ENCODE measurements around the gene CYB5R3. TPM values are rescaled to one million over a fixed set of nuclear protein-coding genes. Genes with fewer than 3 reads are reported as not detected.

CYB5R3 gene
- total RNA-seq, 4 donors from 2014 or later, result 138 to 294 (median 167) TPM

GRCh38 chr22:42604403-42604802 lies 44.8 kb downstream of the CYB5R3 start:
- H3K27ac ChIP-seq, result no peak overlapping the region
- no peaks in the 10 kb centered on the region for H3K27me3 ChIP-seq
- H3K4me1 ChIP-seq, result peaks cover 10 to 41% (median 21%) of the 10 kb centered on the region in 4 donors
- intact Hi-C loops (cut with DNase I; ENCODE audit: low total_unique reads), result no loop called here
- in situ Hi-C loops (cut with MboI; ENCODE audit: low pct_ligation_motif_present in 1 of 4, low pct_unique_long_range_greater_than_20kb in 1 of 4, low sequenced_read_pairs in 3 of 4), result no loop called here
- peaks cover 0 to 37% (median 17%) of the 10 kb centered on the region in 4 donors for H3K36me3 ChIP-seq
- H3K9me3 ChIP-seq, result no peaks in the 10 kb centered on the region
- H3K4me3 ChIP-seq, result no peak overlapping the region
- TF ChIP-seq POLR2AphosphoS5 (IDR thresholded peaks at IDR 0.05) (no peak), EP300 (IDR thresholded peaks at IDR 0.05; ENCODE audit: low read depth) (no peak), POLR2A (IDR thresholded peaks at IDR 0.05) (no peak)
- TF ChIP-seq, protein P1, sequence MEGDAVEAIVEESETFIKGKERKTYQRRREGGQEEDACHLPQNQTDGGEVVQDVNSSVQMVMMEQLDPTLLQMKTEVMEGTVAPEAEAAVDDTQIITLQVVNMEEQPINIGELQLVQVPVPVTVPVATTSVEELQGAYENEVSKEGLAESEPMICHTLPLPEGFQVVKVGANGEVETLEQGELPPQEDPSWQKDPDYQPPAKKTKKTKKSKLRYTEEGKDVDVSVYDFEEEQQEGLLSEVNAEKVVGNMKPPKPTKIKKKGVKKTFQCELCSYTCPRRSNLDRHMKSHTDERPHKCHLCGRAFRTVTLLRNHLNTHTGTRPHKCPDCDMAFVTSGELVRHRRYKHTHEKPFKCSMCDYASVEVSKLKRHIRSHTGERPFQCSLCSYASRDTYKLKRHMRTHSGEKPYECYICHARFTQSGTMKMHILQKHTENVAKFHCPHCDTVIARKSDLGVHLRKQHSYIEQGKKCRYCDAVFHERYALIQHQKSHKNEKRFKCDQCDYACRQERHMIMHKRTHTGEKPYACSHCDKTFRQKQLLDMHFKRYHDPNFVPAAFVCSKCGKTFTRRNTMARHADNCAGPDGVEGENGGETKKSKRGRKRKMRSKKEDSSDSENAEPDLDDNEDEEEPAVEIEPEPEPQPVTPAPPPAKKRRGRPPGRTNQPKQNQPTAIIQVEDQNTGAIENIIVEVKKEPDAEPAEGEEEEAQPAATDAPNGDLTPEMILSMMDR (IDR thresholded peaks at IDR 0.05), result no peak
- 52% methylated on average over 2 of the region's 3 CpGs; no CpG with 5 or more reads in 1 of the 2 donors for WGBS, 2 donors (ENCODE audit: low coverage in 1 of 2)
- no peak for DNase-seq

GRCh38 chr22:42603427-42603826 lies 45.8 kb downstream of the CYB5R3 start:
- no peaks in the 10 kb centered on the region for H3K9me3 ChIP-seq
- WGBS, 2 donors (ENCODE audit: low coverage in 1 of 2), result 90 to 100% methylated on average over 2 of the region's 2 CpGs
- peaks cover 0 to 46% (median 20%) of the 10 kb centered on the region in 4 donors for H3K36me3 ChIP-seq
- H3K27ac ChIP-seq, result peak overlapping the region in 1 of 4 donors; percentile 32
- peaks cover under 1 to 32% (median 16%) of the 10 kb centered on the region in 4 donors for H3K4me1 ChIP-seq
- DNase-seq, result no peak
- no peaks in the 10 kb centered on the region for H3K27me3 ChIP-seq
- intact Hi-C loops (cut with DNase I; ENCODE audit: low total_unique reads), result no loop called here
- no peak overlapping the region for H3K4me3 ChIP-seq
- TF ChIP-seq, protein P1 (IDR thresholded peaks at IDR 0.05), result no peak
- TF ChIP-seq POLR2A (IDR thresholded peaks at IDR 0.05) (no peak), EP300 (IDR thresholded peaks at IDR 0.05; ENCODE audit: low read depth) (no peak), POLR2AphosphoS5 (IDR thresholded peaks at IDR 0.05) (no peak)
- in situ Hi-C loops (cut with MboI; ENCODE audit: low pct_ligation_motif_present in 1 of 4, low pct_unique_long_range_greater_than_20kb in 1 of 4, low sequenced_read_pairs in 3 of 4), result no loop called here

DNA sequence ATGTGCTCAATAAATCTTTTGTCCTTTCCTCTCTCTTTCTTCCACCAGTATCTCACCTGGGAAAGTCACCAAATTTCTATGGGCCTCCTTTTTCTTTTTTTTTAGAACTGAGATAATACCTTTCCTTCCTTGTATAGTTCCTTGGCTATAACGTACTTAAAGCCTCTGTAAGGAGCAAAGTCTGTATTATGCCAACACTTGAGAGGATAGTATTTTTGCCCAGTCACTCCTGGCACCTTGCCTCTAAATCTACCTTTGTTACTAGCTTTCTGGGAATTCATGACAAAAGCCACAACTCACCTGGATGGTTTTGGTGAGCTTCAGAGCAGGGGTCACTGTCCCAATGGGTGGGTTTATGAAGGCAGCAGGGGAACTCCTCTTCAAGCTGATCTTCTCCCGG lies 46.7 kb downstream of the CYB5R3 start:
- Histone ChIP-seq H3K27me3 (no peaks in the 10 kb centered on the region), H3K36me3 (peaks cover 0 to 50% (median 23%) of the 10 kb centered on the region in 4 donors), H3K4me3 (no peak overlapping the region), H3K27ac (peak overlapping the region; percentile 29 to 62 (median 40)), H3K9me3 (no peaks in the 10 kb centered on the region), H3K4me1 (peaks cover 0 to 27% (median 14%) of the 10 kb centered on the region in 4 donors)
- TF ChIP-seq POLR2A (IDR thresholded peaks at IDR 0.05), result no peak
- TF ChIP-seq EP300 (IDR thresholded peaks at IDR 0.05; ENCODE audit: low read depth), result no peak
- TF ChIP-seq POLR2AphosphoS5 (IDR thresholded peaks at IDR 0.05), result no peak
- DNase-seq, result peak; percentile 36
- intact Hi-C loops (cut with DNase I; ENCODE audit: low total_unique reads) (no loop called here), in situ Hi-C loops (cut with MboI; ENCODE audit: low pct_ligation_motif_present in 1 of 4, low pct_unique_long_range_greater_than_20kb in 1 of 4, low sequenced_read_pairs in 3 of 4) (no loop called here)
- 65% methylated on average over 2 of the region's 2 CpGs; no CpG with 5 or more reads in 1 of the 2 donors for WGBS, 2 donors (ENCODE audit: low coverage in 1 of 2)

DNA sequence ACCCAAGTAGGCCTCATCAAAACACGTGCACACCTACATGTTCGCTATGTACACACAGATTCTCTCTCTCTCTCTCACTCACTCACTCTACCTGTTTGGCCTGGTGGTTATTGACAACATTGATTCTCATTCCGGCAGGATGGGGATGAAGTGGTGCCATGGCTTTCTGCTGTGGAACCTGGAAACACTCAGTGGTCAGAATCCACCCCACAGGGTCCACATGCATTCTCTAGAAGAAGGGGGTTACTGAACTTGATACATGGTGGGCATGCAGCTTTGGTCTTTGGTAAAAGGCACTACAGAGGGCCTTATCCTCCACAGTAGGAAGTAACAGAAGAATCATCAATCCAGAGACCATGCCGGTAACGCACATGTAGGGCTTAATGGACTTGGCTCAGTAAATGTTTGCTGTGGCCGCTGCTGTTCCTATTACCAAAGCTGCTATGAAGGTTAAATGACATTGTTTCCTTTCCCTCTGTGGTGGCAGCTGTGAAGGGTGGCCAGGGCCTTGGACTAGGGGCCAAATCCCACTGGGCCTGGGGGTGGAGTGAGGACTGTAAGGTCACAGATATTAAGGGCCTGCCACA lies 47.2 kb downstream of the CYB5R3 start:
- in situ Hi-C loops (cut with MboI; ENCODE audit: low pct_ligation_motif_present in 1 of 4, low pct_unique_long_range_greater_than_20kb in 1 of 4, low sequenced_read_pairs in 3 of 4), result no loop called here
- Histone ChIP-seq H3K9me3 (no peaks in the 10 kb centered on the region), H3K27me3 (no peaks in the 10 kb centered on the region), H3K4me3 (no peak overlapping the region), H3K27ac (peak overlapping the region in 3 of 4 donors; percentile 32 to 62 (median 47)), H3K36me3 (peaks cover 0 to 55% (median 25%) of the 10 kb centered on the region in 4 donors), H3K4me1 (peaks cover 0 to 27% (median 14%) of the 10 kb centered on the region in 4 donors)
- TF ChIP-seq POLR2A (IDR thresholded peaks at IDR 0.05) (no peak), EP300 (IDR thresholded peaks at IDR 0.05; ENCODE audit: low read depth) (no peak), POLR2AphosphoS5 (IDR thresholded peaks at IDR 0.05) (no peak)
- TF ChIP-seq, protein P1 (IDR thresholded peaks at IDR 0.05), result no peak
- DNase-seq, result no peak
- intact Hi-C loops (cut with DNase I; ENCODE audit: low total_unique reads), result no loop called here
- 83% methylated on average over 5 to 6 of the region's 6 CpGs for WGBS, 2 donors (ENCODE audit: low coverage in 1 of 2)
